Muscle of back (tissue), 11 donors: ENCODE results near the gene COX17. TPM values are rescaled to one million over a fixed set of nuclear protein-coding genes. Genes with fewer than 3 reads are reported as not detected.
A peak's percentile ranks its signal among the peaks of the same experiment; 100 is the strongest.

Source experiments
- DNase-seq, 3 donors: peaks; one replicate each; pipeline versions ENCODE4 v3.0.0 to v3.0.0-alpha.2; 2013
- polyA plus RNA-seq, 10 donors: library from polyadenylated mRNA; unstranded; fragments of 120-200 nt; gene quantifications; one replicate each; pipeline ENCODE4 v1.2.1, GENCODE V29; 2013; ENCODE audit not compliant: insufficient read length in 10 of 10

Gene COX17
- polyA plus RNA-seq, 10 donors: 57.7 to 77.9 (median 68.0) TPM

- no peak for DNase-seq
Observed at GRCh38 chr3:119647843-119648575, 29.2 kb downstream of the COX17 start.

GRCh38 chr3:119647171-119647570 is 30.0 kb downstream of the COX17 start:
- no peak for DNase-seq

GRCh38 chr3:119645813-119646212 is 31.4 kb downstream of the COX17 start:
- DNase-seq: no peak

GRCh38 chr3:119644481-119644880 is 32.7 kb downstream of the COX17 start:
- no peak for DNase-seq

GRCh38 chr3:119643528-119643927 is 33.7 kb downstream of the COX17 start:
- DNase-seq: peak in 1 of 3 donors; percentile 58

DNA sequence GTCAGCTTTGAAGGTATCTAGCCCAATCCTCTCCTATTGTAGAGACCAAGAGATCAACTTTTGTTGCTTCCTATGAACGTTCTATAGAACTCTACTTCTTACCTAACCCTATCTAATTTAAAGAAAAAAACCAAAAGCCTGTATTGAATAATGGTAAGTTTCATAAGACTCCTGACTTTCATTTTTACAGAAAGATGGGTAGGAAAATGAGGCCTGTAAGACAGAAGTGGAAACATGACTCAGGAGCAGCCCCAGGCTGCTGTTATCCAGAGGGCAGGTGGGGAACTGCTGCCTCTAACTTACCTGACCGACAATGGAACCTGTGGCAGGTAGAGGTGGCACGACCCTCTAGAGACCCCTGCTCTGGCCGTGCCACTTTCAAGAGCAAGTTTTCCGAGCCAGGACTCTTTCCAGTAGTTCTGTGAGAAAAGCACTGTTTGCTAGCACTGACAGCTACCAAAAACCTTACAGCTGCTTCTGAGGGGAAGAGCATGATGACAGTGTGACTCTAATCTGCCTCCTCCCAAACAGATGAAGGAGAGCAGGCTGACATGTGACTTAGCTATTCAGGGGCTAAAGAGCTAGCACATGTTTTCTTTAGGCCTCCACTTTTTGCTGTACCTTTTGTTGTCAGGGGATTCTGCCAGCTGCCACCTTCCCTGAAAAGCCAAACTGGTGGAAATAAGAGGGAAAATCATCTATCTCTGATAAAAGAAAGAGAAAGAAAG is 34.3 kb downstream of the COX17 start:
- no peak for DNase-seq

DNA sequence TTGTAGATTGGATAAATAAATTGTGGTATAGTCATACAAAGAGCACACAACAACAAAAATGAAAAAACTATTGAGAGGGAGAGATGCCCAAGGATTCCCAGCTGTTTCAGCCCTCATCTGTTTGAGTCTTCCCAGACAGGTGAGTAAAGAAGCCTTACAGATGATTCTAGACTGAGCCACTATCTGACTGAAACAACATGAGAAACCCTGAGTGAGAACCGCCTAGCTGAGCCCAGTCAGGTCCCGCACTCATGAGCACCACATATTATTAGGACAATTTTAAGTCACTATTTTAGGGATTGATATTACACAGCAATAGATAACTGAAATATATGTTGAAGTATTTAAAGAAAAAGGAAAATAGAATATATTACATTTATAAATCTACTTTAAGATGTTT is 35.8 kb downstream of the COX17 start:
- DNase-seq: no peak

DNA sequence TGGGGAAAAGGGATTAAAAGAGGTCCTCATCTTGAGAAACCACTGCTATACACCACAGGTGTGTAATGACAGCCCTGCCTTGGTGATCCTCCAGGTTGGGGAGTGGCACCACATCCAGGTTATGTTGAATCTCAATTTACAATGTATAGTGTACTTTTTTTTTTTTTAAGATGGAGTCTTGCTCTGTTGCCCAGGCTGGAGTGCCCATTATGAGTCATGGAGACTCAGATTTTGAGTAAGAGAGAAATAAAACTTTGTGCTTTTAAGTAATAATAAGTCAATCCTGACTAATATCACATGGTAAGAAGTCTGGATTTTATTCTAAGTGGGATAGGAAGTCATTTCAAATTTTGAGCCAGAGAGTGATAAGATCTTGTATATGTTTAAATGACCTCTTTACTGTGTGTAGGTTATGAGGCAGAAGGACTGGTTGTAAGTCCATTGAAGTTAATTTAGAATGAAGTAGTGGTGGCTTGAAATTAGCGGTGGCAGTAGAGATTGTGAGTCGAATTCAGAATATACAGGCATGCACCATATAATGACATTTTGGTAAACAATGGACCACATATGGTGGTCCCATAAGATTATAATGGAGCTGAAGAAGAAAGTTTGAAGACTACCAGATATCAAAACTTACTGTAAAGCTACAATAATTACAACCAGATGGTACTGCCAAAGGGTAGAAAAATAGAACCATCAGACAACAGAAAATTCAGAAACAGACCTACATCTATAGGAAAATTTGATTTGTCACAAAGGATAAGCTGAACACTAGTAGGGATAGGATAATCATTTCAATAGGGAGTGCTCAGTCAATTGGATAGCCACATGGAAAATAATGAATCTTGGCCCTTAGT is 37.5 kb downstream of the COX17 start:
- DNase-seq: no peak

- DNase-seq: peak in 2 of 3 donors; percentile 52 to 90
Observed at GRCh38 chr3:119637679-119638477, 39.3 kb downstream of the COX17 start.

GRCh38 chr3:119636891-119637611 is 40.2 kb downstream of the COX17 start:
- DNase-seq: no peak

DNA sequence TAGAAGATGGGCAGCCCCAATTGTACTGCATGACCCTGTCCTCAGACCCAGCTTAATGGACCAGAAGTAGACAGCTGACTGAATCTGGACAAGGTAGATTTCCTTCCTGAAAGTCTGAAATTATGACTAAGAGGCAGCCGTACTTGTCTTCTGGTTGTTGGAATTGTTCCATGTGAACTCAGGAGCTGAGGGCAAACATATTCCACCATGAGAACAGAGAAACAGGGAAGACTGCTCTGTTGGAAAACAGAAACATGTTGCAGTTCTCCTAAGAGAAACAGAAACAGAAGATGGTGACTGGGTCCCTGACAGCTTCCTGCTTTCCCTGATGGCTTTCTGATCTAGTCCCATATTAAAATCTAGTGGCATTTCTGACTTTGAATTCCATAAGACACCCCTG is 41.0 kb downstream of the COX17 start:
- DNase-seq: no peak

- DNase-seq: no peak
Observed at GRCh38 chr3:119635719-119636118, 41.5 kb downstream of the COX17 start.

- DNase-seq: no peak
Observed at GRCh38 chr3:119632829-119633228, 44.4 kb downstream of the COX17 start.

DNA sequence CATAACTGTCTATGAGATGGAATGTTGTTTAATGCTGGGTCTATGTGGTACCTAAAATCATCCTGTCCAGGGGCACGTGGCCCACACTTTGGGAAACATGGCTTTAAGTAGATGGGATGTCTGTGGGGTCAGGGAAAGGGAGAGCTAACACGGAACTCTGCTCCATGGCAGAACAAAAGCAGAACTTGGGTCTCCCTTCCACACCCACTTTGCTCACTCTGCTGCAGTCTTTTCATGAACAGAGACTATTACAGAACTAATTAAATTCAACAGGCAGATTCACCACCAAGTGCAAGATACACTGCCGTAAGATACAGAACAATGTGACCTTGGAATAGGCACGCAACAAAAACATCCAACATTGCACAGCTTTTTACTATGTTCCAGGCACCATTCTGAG is 45.0 kb downstream of the COX17 start:
- DNase-seq: no peak

DNA sequence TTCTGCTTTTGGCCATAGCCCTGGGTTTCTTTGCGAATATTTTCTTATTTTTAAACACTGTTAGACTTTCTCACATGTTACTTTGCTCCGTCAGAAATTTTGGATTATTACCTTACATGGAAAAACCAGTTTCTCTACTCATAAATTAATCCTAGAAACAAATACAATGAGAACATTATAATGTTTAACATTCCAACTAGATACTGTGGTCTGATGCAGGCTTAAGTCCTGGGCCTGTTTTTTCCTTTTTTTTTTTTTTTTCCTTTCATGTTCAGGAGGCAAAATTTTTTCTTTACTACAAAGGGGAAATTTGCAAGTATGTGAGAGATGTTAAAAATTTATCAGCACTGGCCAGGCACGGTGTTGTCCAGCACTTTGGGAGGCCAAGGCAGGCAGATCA is 45.7 kb downstream of the COX17 start:
- DNase-seq: no peak

- no peak for DNase-seq
Observed at GRCh38 chr3:119630880-119631329, 46.3 kb downstream of the COX17 start.

- peak in 1 of 3 donors; percentile 28 for DNase-seq
Observed at GRCh38 chr3:119630128-119630879, 46.9 kb downstream of the COX17 start.

GRCh38 chr3:119628816-119629445 is 48.3 kb downstream of the COX17 start:
- DNase-seq: no peak

- DNase-seq: no peak
Observed at GRCh38 chr3:119628390-119628789, 48.8 kb downstream of the COX17 start.

DNA sequence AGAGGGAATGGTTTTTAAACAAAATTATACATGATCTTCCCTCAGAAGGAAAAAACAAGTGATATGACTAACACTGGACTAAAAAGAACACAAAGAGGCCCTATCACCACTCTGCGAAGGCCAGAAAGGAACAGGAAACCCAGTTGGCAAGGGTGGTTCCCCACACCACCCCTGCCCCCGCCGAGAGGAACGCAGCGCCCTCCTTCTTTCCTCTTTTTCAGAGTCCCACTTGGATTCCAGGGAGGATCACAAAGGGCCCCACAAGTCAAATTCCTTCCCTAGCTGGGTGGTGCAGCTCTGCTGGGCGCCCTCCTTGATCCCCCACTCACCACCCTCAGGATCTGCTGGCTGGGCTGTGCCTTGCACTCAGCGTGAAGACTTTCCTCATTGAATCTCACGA is 49.7 kb downstream of the COX17 start:
- no peak for DNase-seq
